ENCODE results near the gene TRMT10A. TPM values are rescaled to one million over a fixed set of nuclear protein-coding genes. Genes with fewer than 3 reads are reported as not detected.

The TRMT10A gene
- total and polyA plus RNA-seq, 2 of the 13 experiments (the other 11 are each of a cell fraction or from before 2014, with no cell fraction given) = 3.9 to 12.6 TPM

DNA sequence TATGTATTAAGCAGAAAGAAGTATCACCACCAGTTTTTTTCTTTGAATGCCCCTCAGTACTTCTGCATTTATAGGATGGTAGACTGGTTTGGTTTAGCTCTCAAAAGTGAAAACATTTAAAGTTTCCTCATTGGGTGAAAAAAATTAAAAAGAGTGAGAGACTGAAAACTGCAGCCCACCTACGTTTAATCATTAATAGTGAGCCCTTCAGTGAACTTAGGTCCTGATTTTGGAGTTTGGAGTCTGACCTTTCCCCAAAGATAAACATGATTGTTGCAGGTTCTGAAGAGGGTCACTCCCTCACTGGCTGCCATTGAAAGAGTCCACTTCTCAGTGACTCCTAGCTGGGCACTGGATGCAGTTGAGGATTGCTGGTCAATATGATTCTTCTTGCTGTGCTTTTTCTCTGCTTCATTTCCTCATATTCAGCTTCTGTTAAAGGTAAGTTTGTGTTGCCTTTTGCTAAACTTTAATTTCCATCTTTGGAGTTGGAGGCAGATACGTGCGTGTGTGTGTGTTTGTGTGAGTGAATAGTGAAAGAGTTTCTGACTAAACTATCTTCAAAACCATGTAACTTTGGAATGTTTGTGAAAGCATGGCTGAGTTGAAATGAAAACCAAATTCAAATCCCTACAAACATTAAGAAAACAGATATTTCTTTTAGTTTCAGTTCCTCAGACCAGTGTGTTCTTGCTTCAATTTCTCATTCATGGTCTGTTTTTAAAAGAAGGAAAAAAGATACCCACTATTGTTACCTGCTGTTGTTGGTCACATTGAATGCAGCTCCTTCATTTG, 10.9 kb upstream of the TRMT10A start, which contains the start of gene MTTP (continued):
- TF ChIP-seq, protein P1, sequence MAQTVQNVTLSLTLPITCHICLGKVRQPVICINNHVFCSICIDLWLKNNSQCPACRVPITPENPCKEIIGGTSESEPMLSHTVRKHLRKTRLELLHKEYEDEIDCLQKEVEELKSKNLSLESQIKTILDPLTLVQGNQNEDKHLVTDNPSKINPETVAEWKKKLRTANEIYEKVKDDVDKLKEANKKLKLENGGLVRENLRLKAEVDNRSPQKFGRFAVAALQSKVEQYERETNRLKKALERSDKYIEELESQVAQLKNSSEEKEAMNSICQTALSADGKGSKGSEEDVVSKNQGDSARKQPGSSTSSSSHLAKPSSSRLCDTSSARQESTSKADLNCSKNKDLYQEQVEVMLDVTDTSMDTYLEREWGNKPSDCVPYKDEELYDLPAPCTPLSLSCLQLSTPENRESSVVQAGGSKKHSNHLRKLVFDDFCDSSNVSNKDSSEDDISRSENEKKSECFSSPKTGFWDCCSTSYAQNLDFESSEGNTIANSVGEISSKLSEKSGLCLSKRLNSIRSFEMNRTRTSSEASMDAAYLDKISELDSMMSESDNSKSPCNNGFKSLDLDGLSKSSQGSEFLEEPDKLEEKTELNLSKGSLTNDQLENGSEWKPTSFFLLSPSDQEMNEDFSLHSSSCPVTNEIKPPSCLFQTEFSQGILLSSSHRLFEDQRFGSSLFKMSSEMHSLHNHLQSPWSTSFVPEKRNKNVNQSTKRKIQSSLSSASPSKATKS (CRISPR knock-in tag; IDR thresholded peaks at IDR 0.05) = no peak
- TF ChIP-seq, protein P2, sequence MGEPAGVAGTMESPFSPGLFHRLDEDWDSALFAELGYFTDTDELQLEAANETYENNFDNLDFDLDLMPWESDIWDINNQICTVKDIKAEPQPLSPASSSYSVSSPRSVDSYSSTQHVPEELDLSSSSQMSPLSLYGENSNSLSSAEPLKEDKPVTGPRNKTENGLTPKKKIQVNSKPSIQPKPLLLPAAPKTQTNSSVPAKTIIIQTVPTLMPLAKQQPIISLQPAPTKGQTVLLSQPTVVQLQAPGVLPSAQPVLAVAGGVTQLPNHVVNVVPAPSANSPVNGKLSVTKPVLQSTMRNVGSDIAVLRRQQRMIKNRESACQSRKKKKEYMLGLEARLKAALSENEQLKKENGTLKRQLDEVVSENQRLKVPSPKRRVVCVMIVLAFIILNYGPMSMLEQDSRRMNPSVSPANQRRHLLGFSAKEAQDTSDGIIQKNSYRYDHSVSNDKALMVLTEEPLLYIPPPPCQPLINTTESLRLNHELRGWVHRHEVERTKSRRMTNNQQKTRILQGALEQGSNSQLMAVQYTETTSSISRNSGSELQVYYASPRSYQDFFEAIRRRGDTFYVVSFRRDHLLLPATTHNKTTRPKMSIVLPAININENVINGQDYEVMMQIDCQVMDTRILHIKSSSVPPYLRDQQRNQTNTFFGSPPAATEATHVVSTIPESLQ (CRISPR knock-in tag; conservative IDR thresholded peaks at IDR 0.05) = no peak
- TF ChIP-seq MZF1 (CRISPR knock-in tag; IDR thresholded peaks at IDR 0.05; ENCODE audit: borderline replicate concordance) (no peak), STAT5B (CRISPR knock-in tag; IDR thresholded peaks at IDR 0.05) (no peak), FIP1L1 (IDR thresholded peaks at IDR 0.05; ENCODE audit: borderline replicate concordance, insufficient read depth, low read depth, low read length) (no peak), DR1 (CRISPR knock-in tag; IDR thresholded peaks at IDR 0.05) (no peak), ZNF484 (CRISPR knock-in tag; IDR thresholded peaks at IDR 0.05; ENCODE audit: borderline replicate concordance, low read depth) (no peak), ZNF777 (CRISPR knock-in tag; IDR thresholded peaks at IDR 0.05) (0 out of 2 replicates have a peak, but pooled peaks have one; percentile 31), CENPX (CRISPR knock-in tag; IDR thresholded peaks at IDR 0.05) (no peak), ATF7-NPFF (CRISPR knock-in tag; IDR thresholded peaks at IDR 0.05; ENCODE audit: low read depth) (no peak), FOXK1 (CRISPR knock-in tag; IDR thresholded peaks at IDR 0.05; ENCODE audit: borderline replicate concordance, low read depth) (peak; percentile 79; the same call in 1 of the 2 replicates), HIVEP1 (CRISPR knock-in tag; IDR thresholded peaks at IDR 0.05) (no peak), SUZ12 (IDR thresholded peaks at IDR 0.05; ENCODE audit: low read depth, low read length) (no peak), KAT7 (CRISPR knock-in tag; IDR thresholded peaks at IDR 0.05; ENCODE audit: borderline replicate concordance) (0 out of 2 replicates have a peak, but pooled peaks have one; percentile 64), TBX2 (CRISPR knock-in tag; IDR thresholded peaks at IDR 0.05; ENCODE audit: borderline replicate concordance) (peak; percentile 29; the same call in 1 of the 2 replicates), GFI1 (CRISPR knock-in tag; IDR thresholded peaks at IDR 0.05; ENCODE audit: borderline replicate concordance) (peak; percentile 54; the same call in 1 of the 2 replicates)
- TF ChIP-seq, protein P3, sequence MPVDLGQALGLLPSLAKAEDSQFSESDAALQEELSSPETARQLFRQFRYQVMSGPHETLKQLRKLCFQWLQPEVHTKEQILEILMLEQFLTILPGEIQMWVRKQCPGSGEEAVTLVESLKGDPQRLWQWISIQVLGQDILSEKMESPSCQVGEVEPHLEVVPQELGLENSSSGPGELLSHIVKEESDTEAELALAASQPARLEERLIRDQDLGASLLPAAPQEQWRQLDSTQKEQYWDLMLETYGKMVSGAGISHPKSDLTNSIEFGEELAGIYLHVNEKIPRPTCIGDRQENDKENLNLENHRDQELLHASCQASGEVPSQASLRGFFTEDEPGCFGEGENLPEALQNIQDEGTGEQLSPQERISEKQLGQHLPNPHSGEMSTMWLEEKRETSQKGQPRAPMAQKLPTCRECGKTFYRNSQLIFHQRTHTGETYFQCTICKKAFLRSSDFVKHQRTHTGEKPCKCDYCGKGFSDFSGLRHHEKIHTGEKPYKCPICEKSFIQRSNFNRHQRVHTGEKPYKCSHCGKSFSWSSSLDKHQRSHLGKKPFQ (CRISPR knock-in tag; IDR thresholded peaks at IDR 0.05; ENCODE audit: insufficient replicate concordance) = no peak
- TF ChIP-seq, protein P4, sequence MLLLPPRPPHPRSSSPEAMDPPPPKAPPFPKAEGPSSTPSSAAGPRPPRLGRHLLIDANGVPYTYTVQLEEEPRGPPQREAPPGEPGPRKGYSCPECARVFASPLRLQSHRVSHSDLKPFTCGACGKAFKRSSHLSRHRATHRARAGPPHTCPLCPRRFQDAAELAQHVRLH (CRISPR knock-in tag; IDR thresholded peaks at IDR 0.05; ENCODE audit: borderline replicate concordance, low read depth) = no peak
- TF ChIP-seq, protein P5, sequence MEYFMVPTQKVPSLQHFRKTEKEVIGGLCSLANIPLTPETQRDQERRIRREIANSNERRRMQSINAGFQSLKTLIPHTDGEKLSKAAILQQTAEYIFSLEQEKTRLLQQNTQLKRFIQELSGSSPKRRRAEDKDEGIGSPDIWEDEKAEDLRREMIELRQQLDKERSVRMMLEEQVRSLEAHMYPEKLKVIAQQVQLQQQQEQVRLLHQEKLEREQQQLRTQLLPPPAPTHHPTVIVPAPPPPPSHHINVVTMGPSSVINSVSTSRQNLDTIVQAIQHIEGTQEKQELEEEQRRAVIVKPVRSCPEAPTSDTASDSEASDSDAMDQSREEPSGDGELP (IDR thresholded peaks at IDR 0.05; ENCODE audit: borderline replicate concordance, low read depth) = no peak
- TF ChIP-seq, protein P6, sequence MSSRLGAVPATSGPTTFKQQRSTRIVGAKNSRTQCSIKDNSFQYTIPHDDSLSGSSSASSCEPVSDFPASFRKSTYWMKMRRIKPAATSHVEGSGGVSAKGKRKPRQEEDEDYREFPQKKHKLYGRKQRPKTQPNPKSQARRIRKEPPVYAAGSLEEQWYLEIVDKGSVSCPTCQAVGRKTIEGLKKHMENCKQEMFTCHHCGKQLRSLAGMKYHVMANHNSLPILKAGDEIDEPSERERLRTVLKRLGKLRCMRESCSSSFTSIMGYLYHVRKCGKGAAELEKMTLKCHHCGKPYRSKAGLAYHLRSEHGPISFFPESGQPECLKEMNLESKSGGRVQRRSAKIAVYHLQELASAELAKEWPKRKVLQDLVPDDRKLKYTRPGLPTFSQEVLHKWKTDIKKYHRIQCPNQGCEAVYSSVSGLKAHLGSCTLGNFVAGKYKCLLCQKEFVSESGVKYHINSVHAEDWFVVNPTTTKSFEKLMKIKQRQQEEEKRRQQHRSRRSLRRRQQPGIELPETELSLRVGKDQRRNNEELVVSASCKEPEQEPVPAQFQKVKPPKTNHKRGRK (CRISPR knock-in tag; IDR thresholded peaks at IDR 0.05) = no peak

All from HepG2 (cell line).